COLO829 (cell line): Measurements from ENCODE around the gene TCEA3.

Experiments
- DNase-seq: peaks from one replicate; pipeline ENCODE4 v3.0.0; 2012; ENCODE audit warnings: low spot score

Gene TCEA3

GRCh38 chr1:23424293-23425192 lies at the start of gene TCEA3:
TSS of gene TCEA3 (minus strand) at chr1:23424748. CDS start at chr1:23424633, 115 bp downstream.
- no peak for DNase-seq

- no peak for DNase-seq
Measured at GRCh38 chr1:23473037-23473800, 48.7 kb upstream of the TCEA3 start.

GRCh38 chr1:23472351-23473036 lies 47.9 kb upstream of the TCEA3 start:
- no peak for DNase-seq

- no peak for DNase-seq
Measured at GRCh38 chr1:23471473-23472075, 47.0 kb upstream of the TCEA3 start.

- DNase-seq, result no peak
Measured at GRCh38 chr1:23470282-23471070, 45.9 kb upstream of the TCEA3 start.

- DNase-seq, result no peak
Measured at GRCh38 chr1:23469372-23469982, 44.9 kb upstream of the TCEA3 start.

GRCh38 chr1:23466423-23466989 lies 42.0 kb upstream of the TCEA3 start:
- DNase-seq, result no peak

GRCh38 chr1:23463286-23463685 lies 38.7 kb upstream of the TCEA3 start:
- no peak for DNase-seq

GRCh38 chr1:23462766-23463165 lies 38.2 kb upstream of the TCEA3 start:
- DNase-seq, result no peak

GRCh38 chr1:23461050-23461449 lies 36.5 kb upstream of the TCEA3 start:
- DNase-seq, result no peak

- no peak for DNase-seq
Measured at GRCh38 chr1:23460519-23460918, 36.0 kb upstream of the TCEA3 start.

GRCh38 chr1:23459338-23459757 lies 34.8 kb upstream of the TCEA3 start:
- DNase-seq, result no peak

- DNase-seq, result no peak
Measured at GRCh38 chr1:23456226-23456625, 31.7 kb upstream of the TCEA3 start.

GRCh38 chr1:23453455-23454000 lies 29.0 kb upstream of the TCEA3 start:
- DNase-seq, result no peak

- DNase-seq, result no peak
Measured at GRCh38 chr1:23452011-23452411, 27.5 kb upstream of the TCEA3 start.

- DNase-seq, result no peak
Measured at GRCh38 chr1:23451441-23451840, 26.9 kb upstream of the TCEA3 start.

- DNase-seq, result no peak
Measured at GRCh38 chr1:23450894-23451293, 26.3 kb upstream of the TCEA3 start.

GRCh38 chr1:23449958-23450357 lies 25.4 kb upstream of the TCEA3 start:
- DNase-seq, result no peak

- DNase-seq, result no peak
Measured at GRCh38 chr1:23449306-23449705, 24.8 kb upstream of the TCEA3 start.

GRCh38 chr1:23448846-23449245 lies 24.3 kb upstream of the TCEA3 start:
- DNase-seq, result no peak
